Keratinocyte (primary cell): Measurements from ENCODE around the gene TCF7. TPM values are rescaled to one million over a fixed set of nuclear protein-coding genes. Genes with fewer than 3 reads are reported as not detected.

ENCODE experiments used
- DNase-seq: peaks from one replicate; pipeline ENCODE4 v3.0.0-alpha.2; 2011; ENCODE audit warnings: low read depth, missing footprints, low spot score
- FAIRE-seq: peaks from 2 replicates; lab custom pipeline; 2011; peaks lifted over from hg19 to GRCh38; lab: Jason Lieb, UNC
- H2AFZ ChIP-seq: 2 replicates; pipeline ENCODE4 v1.6.0; 2012; ENCODE audit warnings: low read length, control low read depth, inconsistent platforms; ENCODE audit not compliant: control insufficient read depth
- H3K27ac ChIP-seq: 2 replicates; pipeline ENCODE4 v1.5.1; 2011; ENCODE audit warnings: low read length; ENCODE audit not compliant: control insufficient read depth, insufficient read depth
- H3K27me3 ChIP-seq: 3 replicates; pipeline ENCODE4 v1.6.0; 2011; ENCODE audit warnings: low read length; ENCODE audit not compliant: control insufficient read depth, insufficient read depth; ENCODE audit errors: extremely low read depth
- H3K36me3 ChIP-seq, 2 experiments: 2 replicates in 1 of 2; 3 replicates in 1 of 2; pipeline ENCODE4 v1.5.1; 2011; ENCODE audit warnings: low read length in 2 of 2, mild to moderate bottlenecking in 1 of 2; ENCODE audit not compliant: control insufficient read depth in 2 of 2, insufficient read depth in 2 of 2; ENCODE audit errors: extremely low read depth in 1 of 2
- H3K4me1 ChIP-seq: 3 replicates; pipeline ENCODE4 v1.5.1; 2011; ENCODE audit warnings: low read length; ENCODE audit not compliant: control insufficient read depth, insufficient read depth; ENCODE audit errors: extremely low read depth
- H3K4me2 ChIP-seq: 3 replicates; pipeline ENCODE4 v1.6.0; 2011; ENCODE audit warnings: low read depth, low read length; ENCODE audit not compliant: control insufficient read depth, insufficient read depth; ENCODE audit errors: extremely low read depth
- H3K4me3 ChIP-seq, 3 experiments: fragments of 200-600 bp in 1 of 3; sonication (generic) in 1 of 3; 2 replicates in 2 of 3; 3 replicates in 1 of 3; pipeline ENCODE4 v1.5.1; 2011 to 2016; ENCODE audit warnings: low read length in 3 of 3, mild to moderate bottlenecking in 3 of 3, control low read depth in 2 of 3, inconsistent platforms in 1 of 3, low read depth in 1 of 3, mixed read lengths in 1 of 3, mixed run types in 1 of 3, moderate library complexity in 1 of 3; ENCODE audit not compliant: control insufficient read depth in 2 of 3, insufficient read depth in 2 of 3; ENCODE audit errors: extremely low read depth in 1 of 3
- H3K79me2 ChIP-seq: 2 replicates; pipeline ENCODE4 v1.6.0; 2012; ENCODE audit warnings: low read length; ENCODE audit not compliant: control insufficient read depth, insufficient read depth
- H3K9ac ChIP-seq: 3 replicates; pipeline ENCODE4 v1.6.0; 2011; ENCODE audit warnings: low read length; ENCODE audit not compliant: control insufficient read depth, insufficient read depth; ENCODE audit errors: extremely low read depth
- H3K9me1 ChIP-seq: 3 replicates; pipeline ENCODE4 v1.6.0; 2011; ENCODE audit warnings: low read length; ENCODE audit not compliant: control insufficient read depth, insufficient read depth; ENCODE audit errors: extremely low read depth
- H3K9me3 ChIP-seq: 2 replicates; pipeline ENCODE4 v1.5.1; 2012; ENCODE audit warnings: low read depth, low read length; ENCODE audit not compliant: control insufficient read depth
- H4K20me1 ChIP-seq: 3 replicates; pipeline ENCODE4 v1.6.0; 2011; ENCODE audit warnings: low read length; ENCODE audit not compliant: control insufficient read depth, insufficient read depth; ENCODE audit errors: extremely low read depth
- EZH2 ChIP-seq: IDR thresholded peaks from one replicate; pipeline ENCODE4 v1.6.1; 2012; ENCODE audit warnings: inconsistent platforms, mild to moderate bottlenecking, low read length, moderate library complexity
- dilution Hi-C: fragments of 300-500 bp; cut with MboI; formaldehyde crosslinking; loops from one replicate; pipeline ENCODE4 v1.7.0; 2020; ENCODE audit warnings: low sequenced_read_pairs; ENCODE audit not compliant: extremely low pct_ligation_motif_present
- polyA plus RNA-seq, 5 experiments: library from polyadenylated mRNA; depleted of rRNA in 3 of 5; stranded (reverse) in 3 of 5; stranded (forward) in 1 of 5; unstranded in 1 of 5; fragments of >200 nt; gene quantifications; 1 replicate in 1 of 5; 2 replicates in 3 of 5; 3 replicates in 1 of 5; pipeline versions ENCODE4 v1.2.1 to v1.2.3, GENCODE V29; 2011 to 2012; ENCODE audit warnings: missing spikeins in 2 of 5, low read depth in 1 of 5, low replicate concordance in 1 of 5
- TF ChIP-seq, protein P1 (sequence below), 3 experiments: IDR thresholded peaks in 1 of 3; conservative IDR thresholded peaks in 1 of 3; optimal IDR thresholded peaks in 1 of 3; 2 replicates in 2 of 3; 3 replicates in 1 of 3; pipeline versions ENCODE3 to v1.5.1; 2011; ENCODE audit warnings: low read length in 3 of 3, mild to moderate bottlenecking in 3 of 3, moderate library complexity in 2 of 3, control low read depth in 1 of 3, inconsistent platforms in 1 of 3; ENCODE audit not compliant: insufficient read depth in 2 of 3; ENCODE audit errors: extremely low read depth in 1 of 3

TCF7 gene
- polyA plus RNA-seq, 1 donor (not counting 4 experiments of a cell fraction or from before 2014, with no cell fraction given), result 0.84 TPM

GRCh38 chr5:134143431-134143830, 28.9 kb downstream of the TCF7 start:
- dilution Hi-C loops, result no loop called here
- Histone ChIP-seq H2AFZ (no peak overlapping the region), H3K9me1 (no peaks in the 10 kb centered on the region), H3K9ac (no peak overlapping the region), H3K4me2 (no peak overlapping the region), H3K27ac (no peak overlapping the region), H3K36me3 (peaks cover 31 to 33% of the 10 kb centered on the region in 2 experiments), H4K20me1 (peaks cover 38% of the 10 kb centered on the region), H3K79me2 (peaks cover 8% of the 10 kb centered on the region), H3K27me3 (no peaks in the 10 kb centered on the region), H3K4me1 (peaks cover 17% of the 10 kb centered on the region), H3K9me3 (no peaks in the 10 kb centered on the region), H3K4me3 (no peak overlapping the region)
- no peak for FAIRE-seq
- DNase-seq, result no peak
- TF ChIP-seq, protein P1, sequence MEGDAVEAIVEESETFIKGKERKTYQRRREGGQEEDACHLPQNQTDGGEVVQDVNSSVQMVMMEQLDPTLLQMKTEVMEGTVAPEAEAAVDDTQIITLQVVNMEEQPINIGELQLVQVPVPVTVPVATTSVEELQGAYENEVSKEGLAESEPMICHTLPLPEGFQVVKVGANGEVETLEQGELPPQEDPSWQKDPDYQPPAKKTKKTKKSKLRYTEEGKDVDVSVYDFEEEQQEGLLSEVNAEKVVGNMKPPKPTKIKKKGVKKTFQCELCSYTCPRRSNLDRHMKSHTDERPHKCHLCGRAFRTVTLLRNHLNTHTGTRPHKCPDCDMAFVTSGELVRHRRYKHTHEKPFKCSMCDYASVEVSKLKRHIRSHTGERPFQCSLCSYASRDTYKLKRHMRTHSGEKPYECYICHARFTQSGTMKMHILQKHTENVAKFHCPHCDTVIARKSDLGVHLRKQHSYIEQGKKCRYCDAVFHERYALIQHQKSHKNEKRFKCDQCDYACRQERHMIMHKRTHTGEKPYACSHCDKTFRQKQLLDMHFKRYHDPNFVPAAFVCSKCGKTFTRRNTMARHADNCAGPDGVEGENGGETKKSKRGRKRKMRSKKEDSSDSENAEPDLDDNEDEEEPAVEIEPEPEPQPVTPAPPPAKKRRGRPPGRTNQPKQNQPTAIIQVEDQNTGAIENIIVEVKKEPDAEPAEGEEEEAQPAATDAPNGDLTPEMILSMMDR (optimal IDR thresholded peaks at IDR 0.05 in 1 of 3, IDR thresholded peaks at IDR 0.05 in 1 of 3, conservative IDR thresholded peaks at IDR 0.05 in 1 of 3; ENCODE audit: extremely low read depth in 1 of 3, insufficient read depth in 2 of 3, low read length in 3 of 3), result no peak
- TF ChIP-seq EZH2, result no peak

GRCh38 chr5:134143944-134144941, 29.8 kb downstream of the TCF7 start:
- Histone ChIP-seq H3K79me2 (peaks cover 10% of the 10 kb centered on the region), H3K4me1 (peaks cover 10% of the 10 kb centered on the region), H3K36me3 (peaks cover 33% of the 10 kb centered on the region in 2 experiments), H3K4me2 (no peak overlapping the region), H3K27ac (no peak overlapping the region), H3K4me3 (no peak overlapping the region), H3K27me3 (no peaks in the 10 kb centered on the region), H3K9me3 (no peaks in the 10 kb centered on the region), H3K9ac (no peak overlapping the region), H2AFZ (no peak overlapping the region), H3K9me1 (no peaks in the 10 kb centered on the region), H4K20me1 (peaks cover 30% of the 10 kb centered on the region)
- TF ChIP-seq, protein P1 (optimal IDR thresholded peaks at IDR 0.05 in 1 of 3, IDR thresholded peaks at IDR 0.05 in 1 of 3, conservative IDR thresholded peaks at IDR 0.05 in 1 of 3; ENCODE audit: extremely low read depth in 1 of 3, insufficient read depth in 2 of 3, low read length in 3 of 3), result no peak
- TF ChIP-seq EZH2, result no peak
- no peak for FAIRE-seq
- no peak for DNase-seq
- dilution Hi-C loops, result no loop called here
